Fibroblast of pulmonary artery (primary cell): ENCODE results near the gene BOLL.

ENCODE experiments used
- DNase-seq: peaks from one replicate; pipeline ENCODE4 v3.0.0-alpha.2; 2010; ENCODE audit warnings: low read depth
- H3K4me3 ChIP-seq: replicated peaks from 2 replicates; pipeline ENCODE4 v1.5.1; 2011; ENCODE audit warnings: low read depth, mild to moderate bottlenecking, control low read depth, low read length, moderate library complexity
- TF ChIP-seq, protein P1 (sequence below): IDR thresholded peaks from 2 replicates; pipeline ENCODE4 v1.5.1; 2011; ENCODE audit warnings: mild to moderate bottlenecking, control low read depth, low read length, inconsistent platforms; ENCODE audit errors: missing control alignments

Gene BOLL

DNA sequence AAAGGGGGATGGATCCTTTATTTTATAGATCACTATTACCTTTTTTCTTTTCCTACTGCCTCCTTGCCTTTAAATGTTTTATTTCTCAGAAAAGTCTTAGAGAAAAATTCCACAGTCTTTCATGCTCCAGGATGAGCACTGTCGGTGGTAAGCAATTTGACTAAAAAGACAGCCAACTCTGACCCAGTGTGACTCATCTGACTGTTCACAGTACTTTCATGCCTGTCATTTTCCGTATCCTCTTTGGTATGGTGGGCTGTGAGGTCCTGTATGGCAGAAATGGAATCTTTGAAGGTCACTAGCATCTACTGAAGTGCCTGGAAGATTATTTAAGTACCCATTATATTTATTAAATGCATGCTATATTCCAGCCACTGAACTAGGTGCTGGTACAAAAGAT is 107.6 kb downstream of the BOLL start:
- TF ChIP-seq, protein P1, sequence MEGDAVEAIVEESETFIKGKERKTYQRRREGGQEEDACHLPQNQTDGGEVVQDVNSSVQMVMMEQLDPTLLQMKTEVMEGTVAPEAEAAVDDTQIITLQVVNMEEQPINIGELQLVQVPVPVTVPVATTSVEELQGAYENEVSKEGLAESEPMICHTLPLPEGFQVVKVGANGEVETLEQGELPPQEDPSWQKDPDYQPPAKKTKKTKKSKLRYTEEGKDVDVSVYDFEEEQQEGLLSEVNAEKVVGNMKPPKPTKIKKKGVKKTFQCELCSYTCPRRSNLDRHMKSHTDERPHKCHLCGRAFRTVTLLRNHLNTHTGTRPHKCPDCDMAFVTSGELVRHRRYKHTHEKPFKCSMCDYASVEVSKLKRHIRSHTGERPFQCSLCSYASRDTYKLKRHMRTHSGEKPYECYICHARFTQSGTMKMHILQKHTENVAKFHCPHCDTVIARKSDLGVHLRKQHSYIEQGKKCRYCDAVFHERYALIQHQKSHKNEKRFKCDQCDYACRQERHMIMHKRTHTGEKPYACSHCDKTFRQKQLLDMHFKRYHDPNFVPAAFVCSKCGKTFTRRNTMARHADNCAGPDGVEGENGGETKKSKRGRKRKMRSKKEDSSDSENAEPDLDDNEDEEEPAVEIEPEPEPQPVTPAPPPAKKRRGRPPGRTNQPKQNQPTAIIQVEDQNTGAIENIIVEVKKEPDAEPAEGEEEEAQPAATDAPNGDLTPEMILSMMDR, result no peak
- DNase-seq, result peak; percentile 21
- H3K4me3 ChIP-seq, result no peak overlapping the region

DNA sequence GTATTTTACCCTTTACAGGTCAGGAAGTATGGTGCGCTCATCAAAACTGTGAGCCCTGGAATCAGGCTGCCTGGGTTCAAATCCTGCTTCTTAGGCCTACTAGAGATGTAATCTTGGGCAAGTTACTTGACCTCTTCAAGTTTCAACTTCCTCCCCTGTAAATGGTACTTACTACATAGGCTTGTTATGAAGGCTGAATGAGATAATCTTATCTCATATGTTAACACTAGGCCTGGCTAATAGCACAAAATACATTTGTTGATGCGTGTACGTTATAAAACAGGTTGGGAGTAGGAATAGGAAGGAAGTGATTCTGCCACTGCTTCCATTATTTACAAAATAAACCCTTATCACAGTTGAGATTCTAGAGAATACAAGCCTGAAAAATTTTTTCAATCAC is 108.1 kb downstream of the BOLL start:
- TF ChIP-seq, protein P1, result no peak
- DNase-seq, result peak; percentile 7
- no peak overlapping the region for H3K4me3 ChIP-seq
